Hematopoietic multipotent progenitor cell treated with erythropoietin and hydrocortisone succinate and interleukin-3 and kit ligand, for 6 days (in vitro differentiated cells): Measurements from ENCODE around the gene STARD7.

Experiments used
- DNase-seq: peaks from one replicate; pipeline ENCODE4 v3.0.0-alpha.2; 2015

The STARD7 gene, protein sequence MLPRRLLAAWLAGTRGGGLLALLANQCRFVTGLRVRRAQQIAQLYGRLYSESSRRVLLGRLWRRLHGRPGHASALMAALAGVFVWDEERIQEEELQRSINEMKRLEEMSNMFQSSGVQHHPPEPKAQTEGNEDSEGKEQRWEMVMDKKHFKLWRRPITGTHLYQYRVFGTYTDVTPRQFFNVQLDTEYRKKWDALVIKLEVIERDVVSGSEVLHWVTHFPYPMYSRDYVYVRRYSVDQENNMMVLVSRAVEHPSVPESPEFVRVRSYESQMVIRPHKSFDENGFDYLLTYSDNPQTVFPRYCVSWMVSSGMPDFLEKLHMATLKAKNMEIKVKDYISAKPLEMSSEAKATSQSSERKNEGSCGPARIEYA

DNA sequence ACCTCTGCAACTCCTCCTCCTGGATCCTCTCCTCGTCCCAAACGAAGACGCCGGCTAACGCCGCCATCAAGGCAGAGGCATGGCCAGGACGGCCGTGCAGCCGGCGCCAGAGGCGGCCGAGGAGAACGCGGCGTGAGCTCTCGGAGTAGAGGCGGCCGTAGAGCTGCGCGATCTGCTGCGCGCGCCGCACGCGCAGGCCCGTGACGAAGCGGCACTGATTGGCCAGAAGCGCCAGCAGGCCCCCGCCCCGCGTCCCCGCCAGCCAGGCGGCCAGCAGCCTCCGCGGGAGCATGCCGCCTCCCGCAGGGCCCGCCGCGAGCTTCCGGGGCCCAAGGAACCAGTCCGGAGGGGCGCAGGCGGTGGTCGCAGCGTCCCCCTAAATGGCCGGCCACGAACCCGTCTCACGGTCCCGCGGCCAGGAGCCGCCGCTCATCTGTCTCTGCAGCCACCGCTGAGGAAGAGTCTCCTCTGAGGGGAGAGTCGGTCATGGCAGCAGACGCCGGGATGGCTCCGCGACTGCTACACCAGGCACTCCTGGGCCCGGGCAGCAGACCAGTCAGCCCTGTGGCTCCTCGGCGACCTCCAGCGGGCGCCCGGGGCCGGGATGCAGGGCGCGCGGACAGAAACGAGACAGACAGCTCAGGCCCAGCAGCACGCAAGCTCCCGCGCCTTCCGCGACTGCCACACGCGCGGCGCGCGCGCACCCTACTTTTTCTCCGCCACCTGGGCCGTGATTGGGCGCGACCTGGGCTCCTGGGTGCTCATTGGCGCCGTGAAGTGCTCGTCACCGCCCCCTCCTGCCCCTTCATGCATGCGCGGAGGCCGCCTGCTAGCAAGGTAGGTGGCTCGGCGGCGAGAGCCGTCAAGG is at the start of gene STARD7:
STARD7 (minus strand) TSS at position 685 of the 868 bp plus-strand sequence; CDS start at position 292, 393 bp downstream.
- peak; percentile 98 for DNase-seq

DNA sequence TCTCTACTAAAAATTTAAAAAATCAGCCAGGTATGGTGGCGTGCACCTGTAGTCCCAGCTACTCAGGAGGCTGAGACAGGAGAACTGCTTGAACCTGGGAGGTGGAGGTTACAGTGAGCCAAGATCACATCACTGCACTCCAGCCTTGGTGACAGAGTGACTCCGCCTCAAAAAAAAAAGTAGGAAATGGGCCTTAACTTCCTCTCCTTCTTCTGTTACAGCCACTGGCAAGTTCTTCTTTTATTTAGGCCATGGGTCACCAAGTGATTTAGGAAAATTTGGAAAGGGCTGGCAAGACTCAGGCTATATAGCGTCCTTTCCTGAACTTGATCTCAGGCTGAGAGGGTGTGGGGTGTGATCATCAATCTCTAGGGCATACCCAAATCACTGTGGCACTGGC is 49.1 kb upstream of the STARD7 start:
- peak; percentile 47 for DNase-seq

DNA sequence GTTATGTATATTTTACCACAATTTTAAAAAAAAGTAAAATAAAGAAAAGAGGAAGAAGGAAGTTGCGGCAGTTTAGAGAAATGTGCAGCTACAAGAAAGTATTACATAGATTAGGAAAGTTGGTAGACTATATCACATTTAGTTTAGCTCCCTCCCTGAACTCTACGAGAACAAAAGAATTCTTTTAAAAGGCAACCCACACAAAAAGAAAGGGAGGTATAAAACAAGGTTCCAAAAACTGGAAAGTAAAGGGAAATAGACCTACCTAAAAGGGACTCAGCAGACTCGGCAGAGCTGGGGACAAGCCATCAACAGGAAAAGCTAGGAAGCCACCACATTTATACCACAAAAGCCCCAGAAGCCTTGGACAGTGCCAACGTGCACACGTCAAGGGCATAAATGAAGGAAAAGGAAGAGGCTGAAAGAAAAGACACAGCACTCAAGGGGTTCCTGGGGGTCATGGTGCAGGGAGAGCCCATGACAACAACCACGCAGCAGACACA is 48.0 kb upstream of the STARD7 start:
- DNase-seq: peak; percentile 47

DNA sequence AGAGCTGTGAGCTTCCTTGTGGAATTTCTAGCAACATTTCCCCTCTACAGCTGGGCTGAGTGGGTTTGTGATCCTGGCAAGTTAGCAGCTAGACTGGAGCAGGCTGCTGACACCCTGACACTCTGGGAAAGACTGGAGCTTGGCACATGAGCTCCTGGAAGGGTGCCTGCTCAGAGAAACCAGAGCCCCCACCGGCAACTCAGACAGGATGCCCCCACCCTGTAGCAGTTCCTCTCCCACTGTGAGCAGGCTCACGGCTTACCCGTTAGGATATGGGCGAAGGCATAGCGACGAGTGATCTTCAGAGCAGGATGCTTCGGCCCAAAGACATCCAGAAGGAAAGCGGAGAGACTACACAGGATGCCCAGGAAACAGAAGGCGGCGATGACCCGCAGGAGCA is 45.9 kb upstream of the STARD7 start:
- DNase-seq: no peak

DNA sequence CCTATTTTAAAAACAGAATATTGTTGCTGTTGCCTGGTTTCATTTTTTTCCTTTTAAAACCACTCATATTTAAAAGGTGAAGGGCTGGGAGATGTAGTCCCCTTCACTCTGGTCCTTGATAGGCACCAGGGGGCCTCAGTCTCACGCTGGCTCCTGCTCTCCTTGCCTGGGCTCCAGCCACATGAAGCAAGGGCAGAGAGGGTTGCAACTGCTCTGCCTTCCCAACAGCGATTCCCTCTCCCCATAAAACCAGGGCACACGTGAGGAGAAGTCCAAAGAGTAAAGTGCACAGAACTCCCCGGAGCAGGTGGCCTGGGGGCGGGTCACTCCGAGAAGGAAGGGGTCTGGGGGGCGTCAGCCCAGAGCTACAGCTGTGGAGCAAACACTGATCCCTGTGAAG is 44.4 kb upstream of the STARD7 start:
- no peak for DNase-seq

DNA sequence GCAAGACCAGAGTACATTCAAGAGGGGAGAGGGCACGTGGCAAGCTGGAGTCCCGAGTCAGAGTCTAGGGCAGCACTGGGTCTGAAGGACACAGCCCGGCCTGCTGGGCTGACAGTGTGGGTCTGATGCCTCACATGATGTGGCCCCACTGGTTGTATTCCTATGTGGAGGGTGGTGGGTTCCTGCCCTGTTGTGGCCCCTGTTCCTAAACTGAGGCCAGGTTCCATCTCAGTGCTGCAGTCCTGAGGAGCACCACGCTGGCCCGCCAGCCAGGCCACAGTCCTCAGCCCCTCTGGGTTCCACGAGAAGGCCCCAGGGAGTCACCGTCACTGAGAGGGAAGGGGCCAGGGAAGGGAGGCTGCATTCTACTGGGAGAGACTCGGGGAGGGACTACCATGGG is 43.9 kb upstream of the STARD7 start:
- DNase-seq: no peak

GRCh38 chr2:96251721-96252292 is 43.2 kb upstream of the STARD7 start:
- DNase-seq: peak; percentile 19

GRCh38 chr2:96250188-96250587 is 41.6 kb upstream of the STARD7 start:
- no peak for DNase-seq

DNA sequence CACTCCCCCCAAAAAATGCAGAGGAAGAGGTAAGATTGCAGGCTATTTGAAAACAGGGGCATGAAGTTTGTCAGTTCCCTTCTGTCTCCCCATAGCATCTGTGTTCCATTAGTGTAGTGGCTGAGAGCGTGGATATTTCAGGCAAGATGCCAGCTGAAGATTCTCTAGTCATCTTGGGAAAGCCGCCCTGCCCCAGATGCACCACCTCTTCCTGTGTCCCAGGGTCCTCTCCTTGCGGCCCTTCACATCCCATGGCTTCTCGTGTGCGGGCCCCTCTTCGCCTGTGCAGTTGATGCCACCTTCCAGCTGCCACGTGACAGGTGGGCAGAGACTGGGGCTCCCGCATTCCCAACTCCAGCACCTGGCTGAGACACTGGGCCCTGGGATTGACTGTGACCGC is 41.0 kb upstream of the STARD7 start:
- DNase-seq: no peak

- DNase-seq: no peak
Measured at GRCh38 chr2:96248624-96249023, 40.0 kb upstream of the STARD7 start.

GRCh38 chr2:96247896-96248295 is 39.3 kb upstream of the STARD7 start:
- DNase-seq: no peak

DNA sequence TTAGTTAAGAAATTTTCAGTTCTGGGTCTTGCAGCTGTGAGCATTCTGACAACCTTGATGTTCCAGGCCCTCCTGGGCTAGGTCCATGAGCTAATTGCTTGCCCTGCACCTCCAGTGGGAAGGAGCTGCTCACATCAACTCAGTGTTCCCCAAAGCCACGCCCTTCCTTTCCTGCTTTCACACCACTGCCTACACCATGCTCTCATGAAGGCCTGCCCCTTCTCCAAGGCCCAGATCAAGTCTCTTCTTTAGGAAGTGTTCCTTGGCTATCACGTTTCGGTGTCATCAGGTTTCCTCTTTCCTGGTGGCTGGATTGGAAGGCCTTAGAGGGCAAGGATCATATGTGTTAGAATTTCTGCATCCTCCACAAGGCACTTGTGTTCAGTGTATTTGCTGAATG is 38.4 kb upstream of the STARD7 start:
- DNase-seq: peak; percentile 13

DNA sequence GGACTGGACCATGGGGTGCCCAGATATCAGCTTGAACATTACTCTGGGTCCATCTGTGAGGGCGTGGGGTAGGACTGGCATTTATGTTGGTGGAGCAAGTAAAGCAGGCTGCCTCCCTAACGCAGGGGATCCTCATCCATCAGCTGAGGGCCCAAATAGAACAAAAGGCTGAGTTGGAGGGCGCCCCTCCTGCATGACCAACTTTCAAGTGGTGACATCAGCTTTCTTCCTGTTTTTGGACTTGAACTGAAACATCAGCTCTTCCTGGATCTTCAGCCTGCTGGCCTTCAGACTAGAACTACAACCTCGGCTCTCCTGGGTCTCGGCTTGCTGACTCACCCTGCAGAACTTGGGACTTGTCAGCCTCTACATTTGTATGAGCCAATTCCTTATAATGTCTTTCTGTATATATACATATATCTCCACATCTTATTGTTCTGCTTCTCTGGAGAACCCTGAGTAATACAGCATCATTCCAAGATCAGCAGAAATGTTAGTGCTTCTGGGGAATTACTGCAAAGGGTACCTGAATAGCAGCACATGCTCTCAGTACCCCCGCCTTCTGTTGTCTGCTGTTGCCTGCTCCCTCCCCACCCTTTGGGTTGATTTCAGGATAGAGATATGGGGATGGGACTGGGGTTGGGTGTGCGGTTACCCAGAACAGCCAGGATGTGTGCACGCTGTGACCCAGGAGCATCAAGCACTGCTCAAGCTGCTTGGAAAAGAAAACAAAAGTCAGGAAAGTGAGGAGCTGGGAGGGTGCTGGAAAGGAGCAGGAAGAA is 37.2 kb upstream of the STARD7 start:
- DNase-seq: peak; percentile 36

GRCh38 chr2:96243843-96244242 is 35.2 kb upstream of the STARD7 start:
- DNase-seq: no peak

GRCh38 chr2:96241900-96242611 is 33.4 kb upstream of the STARD7 start:
- DNase-seq: peak; percentile 77

- DNase-seq: no peak
Measured at GRCh38 chr2:96241227-96241626, 32.6 kb upstream of the STARD7 start.

- no peak for DNase-seq
Measured at GRCh38 chr2:96240341-96241038, 31.9 kb upstream of the STARD7 start.

DNA sequence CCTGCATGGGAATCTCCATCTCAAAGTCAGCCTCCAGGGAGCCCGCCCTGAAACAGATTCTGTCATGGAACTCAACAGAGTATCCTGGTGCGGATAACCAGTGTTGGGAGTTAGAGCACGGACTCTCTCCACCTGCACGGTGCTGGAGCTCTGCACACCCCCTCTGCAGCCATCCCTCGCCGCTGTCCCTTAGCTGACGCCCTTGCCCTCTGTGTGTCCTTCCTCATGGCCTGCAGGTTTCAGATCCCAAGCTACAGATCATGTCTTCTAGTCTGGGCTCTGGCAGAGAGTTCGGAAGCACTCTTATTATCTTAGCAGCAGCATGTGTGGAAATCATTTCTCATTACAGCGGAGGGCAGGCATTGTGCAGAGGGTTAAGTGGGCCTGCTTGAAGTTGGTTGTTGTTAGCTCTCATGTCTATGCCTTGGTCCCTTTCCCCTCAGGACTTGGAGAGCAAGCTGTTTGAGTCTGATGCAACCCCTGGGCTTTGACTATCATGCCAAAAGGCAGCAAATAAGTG is 31.2 kb upstream of the STARD7 start:
- no peak for DNase-seq

- DNase-seq: no peak
Measured at GRCh38 chr2:96239091-96239490, 30.5 kb upstream of the STARD7 start.

DNA sequence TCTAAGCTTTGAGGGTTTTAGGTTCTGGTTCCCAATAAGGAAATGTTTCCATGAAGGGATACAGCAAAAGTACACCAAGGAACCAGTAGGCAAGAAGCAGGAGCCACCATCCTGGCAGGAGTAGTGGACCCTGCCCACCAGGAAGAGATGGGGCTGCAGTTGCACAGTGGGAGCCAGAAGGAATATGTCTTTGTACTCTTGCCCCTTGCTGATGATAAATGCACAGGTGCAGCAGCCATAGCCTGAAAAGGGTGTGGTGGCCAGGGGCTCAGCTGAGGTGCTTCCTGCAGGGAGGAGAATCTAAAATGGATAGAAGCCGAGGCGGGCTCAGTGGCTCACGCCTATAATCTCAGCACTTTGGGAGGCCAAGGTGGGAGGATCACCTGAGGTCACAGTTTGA is 29.6 kb upstream of the STARD7 start:
- DNase-seq: no peak

DNA sequence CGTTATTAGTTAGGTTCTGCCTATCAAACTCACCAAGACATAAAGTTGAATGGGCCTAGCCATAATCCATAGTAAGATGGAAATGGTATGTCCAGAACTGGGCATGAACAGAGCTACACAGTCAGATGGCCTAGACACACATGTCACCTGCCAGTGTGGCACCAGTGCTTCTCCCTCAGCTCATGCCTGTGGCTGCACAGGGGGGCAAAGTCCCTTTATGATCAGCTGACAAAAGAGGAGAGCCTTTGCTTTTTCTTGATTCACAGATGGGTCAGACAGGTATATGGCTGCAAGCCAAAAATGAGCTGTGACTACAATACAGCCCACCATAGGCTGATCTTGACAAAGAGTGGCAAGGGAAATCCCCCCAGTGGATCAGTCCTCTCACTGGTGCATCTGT is 28.3 kb upstream of the STARD7 start:
- DNase-seq: no peak
